ENCODE results near the gene TUBGCP2. TPM values are rescaled to one million over a fixed set of nuclear protein-coding genes. Genes with fewer than 3 reads are reported as not detected.
A peak's percentile ranks its signal among the peaks of the same experiment; 100 is the strongest.

TUBGCP2 gene
- total RNA-seq, 1 experiment from 2014 or later, result 21.4 TPM

DNA sequence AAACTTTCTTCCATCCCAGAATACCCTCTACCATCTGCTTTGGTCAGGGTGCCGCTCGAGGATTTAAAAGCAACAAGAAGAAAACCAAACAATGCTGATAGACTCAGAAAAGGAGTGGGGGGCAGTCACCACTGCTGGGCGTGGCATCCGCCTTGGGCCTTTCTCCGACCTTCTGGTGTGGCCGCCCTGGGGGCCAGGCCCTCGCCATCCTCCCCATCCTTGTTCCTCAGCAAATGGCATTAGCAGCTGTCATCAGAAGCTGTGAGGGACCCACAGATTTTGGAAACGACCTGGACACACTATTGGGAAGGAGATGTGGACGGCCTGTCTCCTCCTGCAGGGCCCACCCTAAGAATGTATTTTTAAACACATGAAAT, 4.1 kb upstream of the TUBGCP2 start:
- H3K27me3 ChIP-seq (ENCODE audit: low read length), result no peaks in the 10 kb centered on the region
- H3K79me2 ChIP-seq (ENCODE audit: low read length), result peaks cover 13% of the 10 kb centered on the region
- H3K9me3 ChIP-seq (ENCODE audit: low read length), result no peaks in the 10 kb centered on the region
- no peak for DNase-seq
- no peak overlapping the region for H3K27ac ChIP-seq (ENCODE audit: low read length)
- no peak overlapping the region for H3K4me3 ChIP-seq (ENCODE audit: low read length)
- H3K36me3 ChIP-seq (ENCODE audit: insufficient read depth, low read length), result peaks cover 16% of the 10 kb centered on the region
- H2AFZ ChIP-seq (ENCODE audit: low read length), result no peak overlapping the region
- H3K4me2 ChIP-seq (ENCODE audit: low read depth, low read length, poor library complexity, severe bottlenecking), result no peak overlapping the region
- H3K4me1 ChIP-seq (ENCODE audit: low read length), result peaks cover 7% of the 10 kb centered on the region
- peaks cover 15% of the 10 kb centered on the region; the same call in 1 of the 2 replicates for H4K20me1 ChIP-seq (ENCODE audit: insufficient read depth, low read depth, low read length)
- H3K9me2 ChIP-seq (replicated peaks; ENCODE audit: insufficient read depth, low read length), result no peaks in the 10 kb centered on the region
- H3K9ac ChIP-seq (ENCODE audit: low read length), result no peak overlapping the region

DNA sequence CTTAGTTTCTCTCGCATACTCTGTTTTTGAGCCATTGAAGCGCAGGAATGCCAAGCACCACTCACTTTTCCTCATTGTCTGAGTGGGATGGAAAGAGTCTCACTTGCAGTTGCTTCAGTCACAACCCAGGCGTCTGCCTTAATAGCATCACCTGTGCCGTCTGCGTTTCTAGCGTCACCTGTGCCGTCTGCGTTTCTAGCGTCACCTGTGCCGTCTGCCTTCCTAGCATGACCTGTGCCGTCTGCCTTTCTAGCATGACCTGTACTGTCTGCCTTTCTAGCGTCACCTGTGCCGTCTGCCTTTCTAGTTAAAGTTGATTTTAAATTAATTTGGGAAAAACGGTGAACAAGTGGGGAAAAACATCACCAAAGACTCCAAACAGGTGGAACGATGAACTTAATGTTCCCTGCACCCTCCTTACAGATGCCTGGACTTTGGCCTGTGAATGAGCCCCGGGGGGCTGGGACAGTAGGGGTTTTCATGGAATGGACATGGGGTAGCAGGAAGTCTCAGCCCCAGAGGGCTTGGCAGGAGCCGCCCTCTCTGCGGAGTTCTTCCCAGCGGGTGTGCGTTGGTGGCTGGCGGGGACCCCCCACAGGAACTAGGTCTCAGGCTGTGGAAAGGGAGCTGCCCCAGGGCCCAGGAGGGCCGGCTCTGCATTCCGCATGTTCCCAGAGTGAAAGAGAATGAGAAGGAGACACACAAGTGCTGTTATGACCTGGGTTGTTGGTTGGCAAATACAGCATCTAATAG, 3.5 kb upstream of the TUBGCP2 start:
- H3K4me1 ChIP-seq (ENCODE audit: low read length), result peaks cover 12% of the 10 kb centered on the region
- no peak overlapping the region for H2AFZ ChIP-seq (ENCODE audit: low read length)
- no peaks in the 10 kb centered on the region for H3K9me3 ChIP-seq (ENCODE audit: low read length)
- peaks cover 18% of the 10 kb centered on the region for H3K79me2 ChIP-seq (ENCODE audit: low read length)
- H3K27ac ChIP-seq (ENCODE audit: low read length), result no peak overlapping the region
- H3K9me2 ChIP-seq (replicated peaks; ENCODE audit: insufficient read depth, low read length), result no peaks in the 10 kb centered on the region
- H3K27me3 ChIP-seq (ENCODE audit: low read length), result no peaks in the 10 kb centered on the region
- H3K4me3 ChIP-seq (ENCODE audit: low read length), result no peak overlapping the region
- H4K20me1 ChIP-seq (ENCODE audit: insufficient read depth, low read depth, low read length), result peaks cover 20% of the 10 kb centered on the region; the same call in 1 of the 2 replicates
- peaks cover 16% of the 10 kb centered on the region for H3K36me3 ChIP-seq (ENCODE audit: insufficient read depth, low read length)
- no peak overlapping the region for H3K9ac ChIP-seq (ENCODE audit: low read length)
- H3K4me2 ChIP-seq (ENCODE audit: low read depth, low read length, poor library complexity, severe bottlenecking), result no peak overlapping the region
- DNase-seq, result no peak

DNA sequence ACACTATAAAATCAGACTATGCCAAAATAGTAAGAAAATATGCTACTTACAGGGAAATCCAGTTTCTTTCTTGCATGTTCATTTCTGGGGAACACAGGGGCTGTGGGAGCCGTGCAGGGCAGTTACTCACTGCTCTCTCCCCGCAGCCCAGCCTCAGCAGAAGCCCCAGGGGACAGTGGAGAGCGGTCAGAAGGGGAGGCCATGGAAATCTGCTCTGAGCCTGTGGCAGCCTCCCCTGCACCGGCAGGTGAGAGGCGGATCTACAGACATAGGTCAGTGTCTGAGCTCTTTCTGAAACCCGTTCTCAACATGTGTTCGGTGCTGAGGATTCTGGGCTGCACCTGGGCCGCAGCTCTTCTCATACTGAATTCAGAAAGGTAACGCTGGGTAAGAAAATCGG, 2.9 kb upstream of the TUBGCP2 start:
- H2AFZ ChIP-seq (ENCODE audit: low read length), result no peak overlapping the region

DNA sequence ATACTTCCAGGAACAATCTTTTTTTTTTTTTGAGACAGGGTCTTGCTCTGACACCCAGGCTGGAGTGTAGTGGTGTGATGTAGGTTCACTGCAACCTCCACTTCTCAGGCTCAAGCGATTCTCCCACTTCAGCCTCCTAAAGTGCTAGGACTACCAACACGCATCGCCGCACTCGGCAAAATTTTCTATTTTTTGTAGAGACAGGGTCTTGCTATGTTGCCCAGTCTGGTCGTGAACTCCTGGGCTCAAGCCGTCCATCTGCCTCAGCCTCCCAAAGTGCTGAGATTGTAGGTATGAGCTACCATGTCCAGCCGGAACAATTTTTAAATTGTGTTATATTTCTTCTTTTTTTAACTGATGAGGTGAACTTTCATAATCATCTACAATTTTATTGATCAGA, 2.1 kb upstream of the TUBGCP2 start:
- Histone ChIP-seq H2AFZ (ENCODE audit: low read length) (no peak overlapping the region), H3K9me2 (replicated peaks; ENCODE audit: insufficient read depth, low read length) (no peaks in the 10 kb centered on the region), H3K4me1 (ENCODE audit: low read length) (peaks cover 18% of the 10 kb centered on the region), H3K79me2 (ENCODE audit: low read length) (peaks cover 31% of the 10 kb centered on the region), H3K27me3 (ENCODE audit: low read length) (no peaks in the 10 kb centered on the region), H3K27ac (ENCODE audit: low read length) (no peak overlapping the region), H3K4me2 (ENCODE audit: low read depth, low read length, poor library complexity, severe bottlenecking) (no peak overlapping the region), H3K9me3 (ENCODE audit: low read length) (no peaks in the 10 kb centered on the region), H3K36me3 (ENCODE audit: insufficient read depth, low read length) (peaks cover 16% of the 10 kb centered on the region), H4K20me1 (ENCODE audit: insufficient read depth, low read depth, low read length) (peaks cover 23% of the 10 kb centered on the region; the same call in 1 of the 2 replicates), H3K9ac (ENCODE audit: low read length) (no peak overlapping the region), H3K4me3 (ENCODE audit: low read length) (no peak overlapping the region)
- no peak for DNase-seq

More for the DNA sequence above, 2.9 kb upstream of the TUBGCP2 start:
- no peak overlapping the region for H3K9ac ChIP-seq (ENCODE audit: low read length)
- H4K20me1 ChIP-seq (ENCODE audit: insufficient read depth, low read depth, low read length), result peaks cover 23% of the 10 kb centered on the region; the same call in 1 of the 2 replicates
- no peaks in the 10 kb centered on the region for H3K9me3 ChIP-seq (ENCODE audit: low read length)
- H3K36me3 ChIP-seq (ENCODE audit: insufficient read depth, low read length), result peaks cover 16% of the 10 kb centered on the region
- H3K27me3 ChIP-seq (ENCODE audit: low read length), result no peaks in the 10 kb centered on the region
- H3K4me2 ChIP-seq (ENCODE audit: low read depth, low read length, poor library complexity, severe bottlenecking), result no peak overlapping the region
- DNase-seq, result no peak
- no peak overlapping the region for H3K27ac ChIP-seq (ENCODE audit: low read length)
- H3K9me2 ChIP-seq (replicated peaks; ENCODE audit: insufficient read depth, low read length), result no peaks in the 10 kb centered on the region
- peaks cover 18% of the 10 kb centered on the region for H3K4me1 ChIP-seq (ENCODE audit: low read length)
- H3K4me3 ChIP-seq (ENCODE audit: low read length), result no peak overlapping the region
- peaks cover 24% of the 10 kb centered on the region for H3K79me2 ChIP-seq (ENCODE audit: low read length)

DNA sequence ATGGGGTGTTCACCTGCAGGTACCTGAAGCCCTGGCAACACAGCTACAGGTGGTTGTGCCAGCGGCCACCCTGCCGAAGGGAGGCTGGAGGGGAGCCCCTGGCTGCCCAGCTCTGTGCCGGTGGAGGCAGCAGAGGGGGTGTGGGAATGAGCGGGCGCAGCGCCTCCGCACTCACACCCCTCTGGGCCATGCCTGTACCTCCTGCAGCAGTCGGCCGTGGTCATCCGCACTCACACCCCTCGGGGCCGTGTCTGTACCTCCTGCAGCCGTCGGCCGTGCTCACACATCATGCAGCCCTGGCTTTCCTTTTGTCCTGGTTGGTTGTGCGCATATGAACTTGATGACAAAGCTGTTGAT, 1.7 kb upstream of the TUBGCP2 start:
- DNase-seq, result no peak
- Histone ChIP-seq H3K79me2 (ENCODE audit: low read length) (peaks cover 35% of the 10 kb centered on the region), H3K27me3 (ENCODE audit: low read length) (no peaks in the 10 kb centered on the region), H3K4me3 (ENCODE audit: low read length) (no peak overlapping the region), H3K4me2 (ENCODE audit: low read depth, low read length, poor library complexity, severe bottlenecking) (no peak overlapping the region), H3K27ac (ENCODE audit: low read length) (no peak overlapping the region), H3K9me3 (ENCODE audit: low read length) (no peaks in the 10 kb centered on the region), H3K4me1 (ENCODE audit: low read length) (peaks cover 18% of the 10 kb centered on the region), H3K36me3 (ENCODE audit: insufficient read depth, low read length) (peaks cover 16% of the 10 kb centered on the region), H3K9ac (ENCODE audit: low read length) (no peak overlapping the region), H2AFZ (ENCODE audit: low read length) (no peak overlapping the region), H3K9me2 (replicated peaks; ENCODE audit: insufficient read depth, low read length) (no peaks in the 10 kb centered on the region), H4K20me1 (ENCODE audit: insufficient read depth, low read depth, low read length) (peaks cover 25% of the 10 kb centered on the region; the same call in 1 of the 2 replicates)

DNA sequence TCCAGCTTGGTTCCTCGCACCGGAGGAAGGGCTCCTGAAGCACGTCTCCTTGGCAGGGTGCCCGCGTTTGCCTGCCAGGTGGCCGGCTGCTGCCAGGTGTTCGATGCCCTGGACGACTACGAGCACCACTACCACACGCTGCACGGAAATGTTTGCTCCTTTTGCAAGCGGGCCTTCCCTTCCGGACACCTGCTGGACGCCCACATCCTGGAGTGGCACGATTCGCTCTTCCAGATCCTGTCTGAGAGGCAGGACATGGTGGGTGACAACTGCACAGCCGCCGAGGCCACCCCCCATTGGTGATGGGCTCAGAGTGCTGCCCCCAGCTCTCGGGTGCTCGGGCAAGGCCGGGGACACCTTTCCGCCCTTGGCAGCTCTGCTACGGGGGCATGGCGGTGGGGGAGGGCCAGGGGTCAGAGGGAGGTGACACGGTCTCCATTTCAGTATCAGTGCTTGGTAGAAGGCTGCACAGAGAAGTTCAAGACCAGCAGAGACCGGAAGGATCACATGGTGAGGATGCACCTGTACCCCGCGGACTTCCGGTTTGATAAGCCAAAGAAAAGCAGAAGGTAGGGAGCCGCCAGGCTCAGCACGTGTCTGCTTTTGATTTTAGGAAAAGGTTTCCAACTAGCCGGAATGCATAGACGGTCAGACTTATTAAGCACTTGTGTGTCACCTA, 1.2 kb upstream of the TUBGCP2 start:
- no peaks in the 10 kb centered on the region for H3K9me3 ChIP-seq (ENCODE audit: low read length)
- H2AFZ ChIP-seq (ENCODE audit: low read length), result no peak overlapping the region
- H3K27me3 ChIP-seq (ENCODE audit: low read length), result no peaks in the 10 kb centered on the region
- DNase-seq, result no peak
- no peak overlapping the region for H3K27ac ChIP-seq (ENCODE audit: low read length)
- peaks cover 18% of the 10 kb centered on the region for H3K4me1 ChIP-seq (ENCODE audit: low read length)
- H3K4me2 ChIP-seq (ENCODE audit: low read depth, low read length, poor library complexity, severe bottlenecking), result peak overlapping the region; percentile 91
- H3K4me3 ChIP-seq (ENCODE audit: low read length), result peak overlapping the region; percentile 96; the same call in 1 of the 2 replicates
- H3K79me2 ChIP-seq (ENCODE audit: low read length), result peaks cover 40% of the 10 kb centered on the region
- peaks cover 26% of the 10 kb centered on the region; the same call in 1 of the 2 replicates for H4K20me1 ChIP-seq (ENCODE audit: insufficient read depth, low read depth, low read length)
- no peaks in the 10 kb centered on the region for H3K9me2 ChIP-seq (replicated peaks; ENCODE audit: insufficient read depth, low read length)
- no peak overlapping the region for H3K9ac ChIP-seq (ENCODE audit: low read length)
- peaks cover 16% of the 10 kb centered on the region for H3K36me3 ChIP-seq (ENCODE audit: insufficient read depth, low read length)

DNA sequence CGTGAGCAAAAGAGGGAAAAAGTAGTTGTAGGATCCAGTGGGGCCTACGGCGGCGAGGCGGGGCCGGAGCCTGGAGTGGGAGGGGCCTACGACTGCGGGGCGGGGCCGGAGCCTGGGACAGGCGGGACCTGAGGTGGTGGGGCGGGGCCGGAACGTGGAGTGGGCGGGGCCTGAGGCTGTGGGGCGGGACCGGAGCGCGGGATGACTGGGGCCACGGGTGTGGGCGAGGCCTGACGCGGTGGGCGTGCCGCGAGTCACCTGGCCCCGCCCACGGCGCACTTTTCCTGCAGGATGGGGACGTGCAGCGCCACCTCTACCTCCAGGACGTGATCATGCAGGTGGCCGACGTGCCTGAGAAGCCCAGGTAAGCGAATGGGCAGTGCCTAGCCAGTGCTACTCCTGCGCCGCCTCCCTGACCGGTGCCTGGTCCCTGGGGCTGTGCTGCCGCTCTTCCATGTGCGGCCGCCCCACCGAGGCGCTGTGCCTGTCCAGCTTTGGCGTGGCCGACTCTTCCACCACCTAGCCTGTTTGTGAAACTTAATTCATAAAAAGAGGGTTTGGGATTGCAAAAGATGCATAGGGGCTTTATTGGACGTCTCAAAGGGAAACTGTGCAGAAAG, 538 bp upstream of the TUBGCP2 start:
- 0 out of 2 replicates have a peak overlapping the region, but pooled peaks have one; percentile 89 for H2AFZ ChIP-seq (ENCODE audit: low read length)
- H4K20me1 ChIP-seq (ENCODE audit: insufficient read depth, low read depth, low read length), result peaks cover 28% of the 10 kb centered on the region; the same call in 1 of the 2 replicates
- H3K4me3 ChIP-seq (ENCODE audit: low read length), result peak overlapping the region; percentile 96
- H3K4me2 ChIP-seq (ENCODE audit: low read depth, low read length, poor library complexity, severe bottlenecking), result peak overlapping the region; percentile 91
- H3K9me2 ChIP-seq (replicated peaks; ENCODE audit: insufficient read depth, low read length), result no peaks in the 10 kb centered on the region
- no peaks in the 10 kb centered on the region for H3K27me3 ChIP-seq (ENCODE audit: low read length)
- H3K36me3 ChIP-seq (ENCODE audit: insufficient read depth, low read length), result peaks cover 16% of the 10 kb centered on the region
- H3K9me3 ChIP-seq (ENCODE audit: low read length), result no peaks in the 10 kb centered on the region
- peak; percentile 96 for DNase-seq
- H3K4me1 ChIP-seq (ENCODE audit: low read length), result peaks cover 18% of the 10 kb centered on the region
- peak overlapping the region; percentile 81 for H3K27ac ChIP-seq (ENCODE audit: low read length)
- peaks cover 45% of the 10 kb centered on the region for H3K79me2 ChIP-seq (ENCODE audit: low read length)
- H3K9ac ChIP-seq (ENCODE audit: low read length), result peak overlapping the region; percentile 96
